OCI-LY7 (cell line): Measurements from ENCODE around the gene ABHD18.

Experiments
- CTCF ChIP-seq: fragments of 200-600 bp; sonication (generic); conservative IDR thresholded peaks from 2 replicates; pipeline ENCODE4 v1.5.1; 2014; ENCODE audit warnings: mild to moderate bottlenecking, antibody characterized with exemption, low read length, moderate library complexity, mixed read lengths
- EZH2phosphoT487 ChIP-seq: fragments of 200-600 bp; sonication (generic); IDR thresholded peaks from 2 replicates; pipeline ENCODE4 v1.6.1; 2018; ENCODE audit warnings: low read depth, borderline replicate concordance, mild to moderate bottlenecking, mixed run types, antibody characterized with exemption, low read length, moderate library complexity, mixed read lengths

DNA sequence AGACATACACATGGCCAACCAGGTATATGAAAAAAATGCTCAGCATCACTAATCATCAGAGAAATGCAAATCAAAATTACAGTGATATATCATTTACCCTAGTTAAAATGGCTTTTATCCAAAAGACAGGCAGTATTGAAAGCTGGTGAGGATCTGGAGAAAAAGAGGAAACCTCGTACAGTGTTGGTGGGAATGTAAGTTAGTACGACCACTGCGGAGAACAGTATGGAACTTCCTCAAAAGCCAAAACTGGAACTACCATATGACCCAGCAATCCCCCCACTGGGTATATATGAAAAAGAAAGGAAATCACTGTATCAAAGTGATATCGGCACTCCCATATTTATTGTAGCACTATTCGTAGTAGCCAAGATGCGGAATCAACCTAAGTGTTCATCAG lies 23.4 kb downstream of the ABHD18 start:
- TF ChIP-seq CTCF (no peak), EZH2phosphoT487 (no peak)
